ENCODE data around the gene PRDM16. TPM values are rescaled to one million over a fixed set of nuclear protein-coding genes. Genes with fewer than 3 reads are reported as not detected.

The PRDM16 gene
- total RNA-seq, 1 experiment from 2014 or later = 1.6 TPM

DNA sequence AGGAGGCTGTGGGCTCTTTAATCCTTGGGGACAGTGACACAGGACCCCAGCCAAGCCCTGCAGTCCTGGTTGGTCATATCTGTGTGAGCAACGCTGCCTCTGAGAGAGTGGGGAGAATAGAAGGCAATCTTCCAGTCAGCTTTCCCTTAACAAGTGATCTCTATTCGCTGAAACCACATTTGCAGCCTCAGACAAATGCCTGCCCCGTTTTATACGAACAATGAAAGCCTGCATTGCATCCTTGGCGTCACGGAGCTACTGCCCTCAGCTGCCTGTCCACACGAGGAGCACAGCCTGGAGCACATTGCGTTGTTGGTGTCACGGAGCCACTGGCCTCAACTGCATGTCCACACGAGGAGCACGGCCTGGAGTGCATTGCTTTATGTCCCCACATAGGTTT, 235.2 kb downstream of the PRDM16 start:
- Mint-ChIP-seq H3K4me3 (no peak overlapping the region), H3K27ac (no peak overlapping the region), H3K4me1 (no peaks in the 10 kb centered on the region), H3K27me3 (ENCODE audit: low read depth) (no peaks in the 10 kb centered on the region), H3K9me3 (no peaks in the 10 kb centered on the region), H3K36me3 (no peaks in the 10 kb centered on the region)
- ChIA-PET POLR2A (no interaction called here), CTCF (interaction anchor here (0.5 kb wide), 1 partner anchor 136 kb away, joined by 4 read pairs; no protein-coding TSS in a partner anchor)
- no peak for ATAC-seq
- no peak for DNase-seq (ENCODE audit: low spot score)
- TF ChIP-seq, protein P1, sequence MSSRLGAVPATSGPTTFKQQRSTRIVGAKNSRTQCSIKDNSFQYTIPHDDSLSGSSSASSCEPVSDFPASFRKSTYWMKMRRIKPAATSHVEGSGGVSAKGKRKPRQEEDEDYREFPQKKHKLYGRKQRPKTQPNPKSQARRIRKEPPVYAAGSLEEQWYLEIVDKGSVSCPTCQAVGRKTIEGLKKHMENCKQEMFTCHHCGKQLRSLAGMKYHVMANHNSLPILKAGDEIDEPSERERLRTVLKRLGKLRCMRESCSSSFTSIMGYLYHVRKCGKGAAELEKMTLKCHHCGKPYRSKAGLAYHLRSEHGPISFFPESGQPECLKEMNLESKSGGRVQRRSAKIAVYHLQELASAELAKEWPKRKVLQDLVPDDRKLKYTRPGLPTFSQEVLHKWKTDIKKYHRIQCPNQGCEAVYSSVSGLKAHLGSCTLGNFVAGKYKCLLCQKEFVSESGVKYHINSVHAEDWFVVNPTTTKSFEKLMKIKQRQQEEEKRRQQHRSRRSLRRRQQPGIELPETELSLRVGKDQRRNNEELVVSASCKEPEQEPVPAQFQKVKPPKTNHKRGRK (CRISPR knock-in tag; IDR thresholded peaks at IDR 0.05; ENCODE audit: borderline replicate concordance) = no peak
- TF ChIP-seq TP53 (CRISPR knock-in tag; IDR thresholded peaks at IDR 0.05) (no peak), SP1 (CRISPR knock-in tag; conservative IDR thresholded peaks at IDR 0.05) (no peak), NR2C2 (CRISPR knock-in tag; IDR thresholded peaks at IDR 0.05) (no peak), HMGA2 (CRISPR knock-in tag; IDR thresholded peaks at IDR 0.05) (no peak), NR3C1 (CRISPR knock-in tag; conservative IDR thresholded peaks at IDR 0.05; ENCODE audit: low read depth) (no peak), ZNF396 (CRISPR knock-in tag; IDR thresholded peaks at IDR 0.05; ENCODE audit: borderline replicate concordance) (no peak), EMX1 (CRISPR knock-in tag; IDR thresholded peaks at IDR 0.05) (no peak), TEAD1 (CRISPR knock-in tag; IDR thresholded peaks at IDR 0.05) (no peak), ZNF219 (CRISPR knock-in tag; IDR thresholded peaks at IDR 0.05; ENCODE audit: borderline replicate concordance) (no peak)
- TF ChIP-seq, protein P2, sequence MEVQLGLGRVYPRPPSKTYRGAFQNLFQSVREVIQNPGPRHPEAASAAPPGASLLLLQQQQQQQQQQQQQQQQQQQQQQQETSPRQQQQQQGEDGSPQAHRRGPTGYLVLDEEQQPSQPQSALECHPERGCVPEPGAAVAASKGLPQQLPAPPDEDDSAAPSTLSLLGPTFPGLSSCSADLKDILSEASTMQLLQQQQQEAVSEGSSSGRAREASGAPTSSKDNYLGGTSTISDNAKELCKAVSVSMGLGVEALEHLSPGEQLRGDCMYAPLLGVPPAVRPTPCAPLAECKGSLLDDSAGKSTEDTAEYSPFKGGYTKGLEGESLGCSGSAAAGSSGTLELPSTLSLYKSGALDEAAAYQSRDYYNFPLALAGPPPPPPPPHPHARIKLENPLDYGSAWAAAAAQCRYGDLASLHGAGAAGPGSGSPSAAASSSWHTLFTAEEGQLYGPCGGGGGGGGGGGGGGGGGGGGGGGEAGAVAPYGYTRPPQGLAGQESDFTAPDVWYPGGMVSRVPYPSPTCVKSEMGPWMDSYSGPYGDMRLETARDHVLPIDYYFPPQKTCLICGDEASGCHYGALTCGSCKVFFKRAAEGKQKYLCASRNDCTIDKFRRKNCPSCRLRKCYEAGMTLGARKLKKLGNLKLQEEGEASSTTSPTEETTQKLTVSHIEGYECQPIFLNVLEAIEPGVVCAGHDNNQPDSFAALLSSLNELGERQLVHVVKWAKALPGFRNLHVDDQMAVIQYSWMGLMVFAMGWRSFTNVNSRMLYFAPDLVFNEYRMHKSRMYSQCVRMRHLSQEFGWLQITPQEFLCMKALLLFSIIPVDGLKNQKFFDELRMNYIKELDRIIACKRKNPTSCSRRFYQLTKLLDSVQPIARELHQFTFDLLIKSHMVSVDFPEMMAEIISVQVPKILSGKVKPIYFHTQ (CRISPR knock-in tag; IDR thresholded peaks at IDR 0.05) = no peak
- TF ChIP-seq, protein P3, sequence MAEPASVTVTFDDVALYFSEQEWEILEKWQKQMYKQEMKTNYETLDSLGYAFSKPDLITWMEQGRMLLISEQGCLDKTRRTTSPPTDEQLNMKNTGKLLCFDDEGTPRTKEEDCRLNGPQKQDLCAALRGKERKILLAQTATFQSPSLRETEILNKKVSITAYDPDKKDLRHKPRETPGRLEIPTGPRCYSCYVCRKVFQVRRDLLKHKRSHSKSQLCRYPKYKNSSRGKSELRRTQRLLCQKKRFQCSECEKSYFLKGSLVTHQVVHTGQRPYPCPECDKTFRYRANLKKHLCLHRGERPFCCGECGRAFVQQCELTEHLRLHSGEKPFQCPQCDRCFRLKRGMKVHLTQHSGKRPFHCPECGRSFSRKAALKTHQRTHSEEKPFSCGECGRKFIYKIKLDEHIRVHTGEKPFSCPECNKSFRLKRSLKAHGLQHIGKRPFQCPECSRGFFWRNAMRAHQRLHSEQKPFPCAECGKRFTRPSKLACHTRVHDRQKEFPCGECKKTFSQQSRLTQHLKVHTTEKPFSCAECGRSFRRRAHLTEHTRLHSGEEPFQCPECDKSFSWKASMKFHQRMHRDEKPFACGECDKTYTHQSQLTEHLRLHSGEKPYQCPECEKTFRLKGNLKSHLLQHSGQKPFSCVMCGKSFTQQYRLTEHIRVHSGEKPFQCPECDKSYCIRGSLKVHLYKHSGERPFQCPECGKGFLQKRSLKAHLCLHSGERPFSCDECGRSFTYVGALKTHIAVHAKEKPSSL (CRISPR knock-in tag; conservative IDR thresholded peaks at IDR 0.05) = no peak
- TF ChIP-seq, protein P4, sequence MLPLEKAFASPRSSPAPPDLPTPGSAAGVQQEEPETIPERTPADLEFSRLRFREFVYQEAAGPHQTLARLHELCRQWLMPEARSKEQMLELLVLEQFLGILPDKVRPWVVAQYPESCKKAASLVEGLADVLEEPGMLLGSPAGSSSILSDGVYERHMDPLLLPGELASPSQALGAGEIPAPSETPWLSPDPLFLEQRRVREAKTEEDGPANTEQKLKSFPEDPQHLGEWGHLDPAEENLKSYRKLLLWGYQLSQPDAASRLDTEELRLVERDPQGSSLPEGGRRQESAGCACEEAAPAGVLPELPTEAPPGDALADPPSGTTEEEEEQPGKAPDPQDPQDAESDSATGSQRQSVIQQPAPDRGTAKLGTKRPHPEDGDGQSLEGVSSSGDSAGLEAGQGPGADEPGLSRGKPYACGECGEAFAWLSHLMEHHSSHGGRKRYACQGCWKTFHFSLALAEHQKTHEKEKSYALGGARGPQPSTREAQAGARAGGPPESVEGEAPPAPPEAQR (CRISPR knock-in tag; IDR thresholded peaks at IDR 0.05) = no peak
- TF ChIP-seq, protein P5, sequence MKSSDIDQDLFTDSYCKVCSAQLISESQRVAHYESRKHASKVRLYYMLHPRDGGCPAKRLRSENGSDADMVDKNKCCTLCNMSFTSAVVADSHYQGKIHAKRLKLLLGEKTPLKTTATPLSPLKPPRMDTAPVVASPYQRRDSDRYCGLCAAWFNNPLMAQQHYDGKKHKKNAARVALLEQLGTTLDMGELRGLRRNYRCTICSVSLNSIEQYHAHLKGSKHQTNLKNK (CRISPR knock-in tag; IDR thresholded peaks at IDR 0.05) = no peak
- TF ChIP-seq, protein P6, sequence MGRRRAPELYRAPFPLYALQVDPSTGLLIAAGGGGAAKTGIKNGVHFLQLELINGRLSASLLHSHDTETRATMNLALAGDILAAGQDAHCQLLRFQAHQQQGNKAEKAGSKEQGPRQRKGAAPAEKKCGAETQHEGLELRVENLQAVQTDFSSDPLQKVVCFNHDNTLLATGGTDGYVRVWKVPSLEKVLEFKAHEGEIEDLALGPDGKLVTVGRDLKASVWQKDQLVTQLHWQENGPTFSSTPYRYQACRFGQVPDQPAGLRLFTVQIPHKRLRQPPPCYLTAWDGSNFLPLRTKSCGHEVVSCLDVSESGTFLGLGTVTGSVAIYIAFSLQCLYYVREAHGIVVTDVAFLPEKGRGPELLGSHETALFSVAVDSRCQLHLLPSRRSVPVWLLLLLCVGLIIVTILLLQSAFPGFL (CRISPR knock-in tag; IDR thresholded peaks at IDR 0.05; ENCODE audit: borderline replicate concordance) = no peak
- TF ChIP-seq, protein P7, sequence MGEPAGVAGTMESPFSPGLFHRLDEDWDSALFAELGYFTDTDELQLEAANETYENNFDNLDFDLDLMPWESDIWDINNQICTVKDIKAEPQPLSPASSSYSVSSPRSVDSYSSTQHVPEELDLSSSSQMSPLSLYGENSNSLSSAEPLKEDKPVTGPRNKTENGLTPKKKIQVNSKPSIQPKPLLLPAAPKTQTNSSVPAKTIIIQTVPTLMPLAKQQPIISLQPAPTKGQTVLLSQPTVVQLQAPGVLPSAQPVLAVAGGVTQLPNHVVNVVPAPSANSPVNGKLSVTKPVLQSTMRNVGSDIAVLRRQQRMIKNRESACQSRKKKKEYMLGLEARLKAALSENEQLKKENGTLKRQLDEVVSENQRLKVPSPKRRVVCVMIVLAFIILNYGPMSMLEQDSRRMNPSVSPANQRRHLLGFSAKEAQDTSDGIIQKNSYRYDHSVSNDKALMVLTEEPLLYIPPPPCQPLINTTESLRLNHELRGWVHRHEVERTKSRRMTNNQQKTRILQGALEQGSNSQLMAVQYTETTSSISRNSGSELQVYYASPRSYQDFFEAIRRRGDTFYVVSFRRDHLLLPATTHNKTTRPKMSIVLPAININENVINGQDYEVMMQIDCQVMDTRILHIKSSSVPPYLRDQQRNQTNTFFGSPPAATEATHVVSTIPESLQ (CRISPR knock-in tag; IDR thresholded peaks at IDR 0.05) = no peak
